Measurements from ENCODE around the gene NIF3L1. TPM values are rescaled to one million over a fixed set of nuclear protein-coding genes. Genes with fewer than 3 reads are reported as not detected.
"Not testable (repeated sequence)": the region's sequence is repeated elsewhere in the genome, so short reads cannot be mapped to it uniquely, and the experiment has no call there.

NIF3L1 gene
- total RNA-seq, 1 donor from 2014 or later: 36.4 TPM

GRCh38 chr2:200873560-200873959 lies 15.6 kb upstream of the NIF3L1 start:
- no peak for TF ChIP-seq CTCF (conservative IDR thresholded peaks at IDR 0.05; ENCODE audit: low read depth, low read length)
- DNase-seq (ENCODE audit: low read depth): no peak
- H3K4me3 ChIP-seq (ENCODE audit: low read depth, low read length): no peak overlapping the region

- H3K4me3 ChIP-seq (ENCODE audit: low read depth, low read length): no peak overlapping the region
- DNase-seq (ENCODE audit: low read depth): no peak
- no peak for TF ChIP-seq CTCF (conservative IDR thresholded peaks at IDR 0.05; ENCODE audit: low read depth, low read length)
Observed at GRCh38 chr2:200877443-200877842, 11.7 kb upstream of the NIF3L1 start.

GRCh38 chr2:200878289-200878880 lies 10.8 kb upstream of the NIF3L1 start:
- TF ChIP-seq CTCF (conservative IDR thresholded peaks at IDR 0.05; ENCODE audit: low read depth, low read length): no peak
- H3K4me3 ChIP-seq (ENCODE audit: low read depth, low read length): no peak overlapping the region
- DNase-seq (ENCODE audit: low read depth): no peak

- H3K4me3 ChIP-seq (ENCODE audit: low read depth, low read length); DNase-seq (ENCODE audit: low read depth): not testable (repeated sequence)
Observed at GRCh38 chr2:200881715-200882249, 7.4 kb upstream of the NIF3L1 start.

GRCh38 chr2:200899482-200899881 lies 10.3 kb downstream of the NIF3L1 start:
- H3K4me3 ChIP-seq (ENCODE audit: low read depth, low read length): no peak overlapping the region
- DNase-seq (ENCODE audit: low read depth): no peak
- TF ChIP-seq CTCF (conservative IDR thresholded peaks at IDR 0.05; ENCODE audit: low read depth, low read length): no peak

GRCh38 chr2:200901459-200902072 lies 12.4 kb downstream of the NIF3L1 start:
- no peak overlapping the region for H3K4me3 ChIP-seq (ENCODE audit: low read depth, low read length)
- peak; percentile 64 for DNase-seq (ENCODE audit: low read depth)
- TF ChIP-seq CTCF (conservative IDR thresholded peaks at IDR 0.05; ENCODE audit: low read depth, low read length): peak; percentile 79

GRCh38 chr2:200905618-200906296 lies 16.6 kb downstream of the NIF3L1 start:
- H3K4me3 ChIP-seq (ENCODE audit: low read depth, low read length): no peak overlapping the region
- no peak for DNase-seq (ENCODE audit: low read depth)
- peak; percentile 86 for TF ChIP-seq CTCF (conservative IDR thresholded peaks at IDR 0.05; ENCODE audit: low read depth, low read length)
